HepG2 (cell line): ENCODE results near the gene LBX2. TPM values are rescaled to one million over a fixed set of nuclear protein-coding genes. Genes with fewer than 3 reads are reported as not detected.
A peak's percentile ranks its signal among the peaks of the same experiment; 100 is the strongest.

Experiments used
- ATF3 ChIP-seq: sonication (generic); formaldehyde crosslinking; IDR thresholded peaks from 2 replicates; pipeline ENCODE4 v1.4.0; 2020; ENCODE audit warnings: missing genetic modification reagents
- ATM ChIP-seq: fragments of 450-650 bp; IDR thresholded peaks from 2 replicates; pipeline ENCODE4 v1.7.1; 2017; ENCODE audit warnings: mild to moderate bottlenecking, borderline replicate concordance
- FOXJ3 ChIP-seq: sonication (generic); formaldehyde crosslinking; IDR thresholded peaks from 2 replicates; pipeline ENCODE4 v1.4.0; 2020; ENCODE audit warnings: missing genetic modification reagents, mild to moderate bottlenecking, borderline replicate concordance
- FOXP4 ChIP-seq: sonication (generic); formaldehyde crosslinking; IDR thresholded peaks from 2 replicates; pipeline ENCODE4 v1.4.0; 2020; ENCODE audit warnings: missing genetic modification reagents
- HMG20A ChIP-seq: IDR thresholded peaks from 2 replicates; pipeline ENCODE4 v1.6.1; 2016; ENCODE audit warnings: borderline replicate concordance
- MEIS1 ChIP-seq: sonication (generic); formaldehyde crosslinking; IDR thresholded peaks from 2 replicates; pipeline ENCODE4 v1.9.0; 2021; ENCODE audit warnings: mild to moderate bottlenecking, missing genetic modification reagents, moderate library complexity, borderline replicate concordance
- NFATC3 ChIP-seq: sonication (generic); formaldehyde crosslinking; IDR thresholded peaks from 2 replicates; pipeline ENCODE4 v1.5.1; 2020; ENCODE audit warnings: mild to moderate bottlenecking, missing genetic modification reagents
- NFE2L2 ChIP-seq: fragments of 150-350 bp; IDR thresholded peaks from 2 replicates; pipeline ENCODE4 v1.6.1; 2014; ENCODE audit warnings: low read length
- POGZ ChIP-seq: sonication (generic); formaldehyde crosslinking; IDR thresholded peaks from 2 replicates; pipeline ENCODE4 v1.4.0; 2020; ENCODE audit warnings: mild to moderate bottlenecking, missing genetic modification reagents
- SNAPC2 ChIP-seq: sonication (generic); formaldehyde crosslinking; IDR thresholded peaks from 2 replicates; pipeline ENCODE4 v1.8.1; 2022; ENCODE audit warnings: mild to moderate bottlenecking, missing genetic modification reagents
- THYN1 ChIP-seq: sonication (generic); formaldehyde crosslinking; IDR thresholded peaks from 2 replicates; pipeline ENCODE4 v1.8.1; 2023; ENCODE audit warnings: low read depth, mild to moderate bottlenecking, moderate library complexity, missing genetic modification reagents, borderline replicate concordance
- TRAFD1 ChIP-seq: sonication (generic); formaldehyde crosslinking; IDR thresholded peaks from 2 replicates; pipeline ENCODE4 v1.5.1; 2020; ENCODE audit warnings: missing genetic modification reagents, mild to moderate bottlenecking, borderline replicate concordance
- ZBTB3 ChIP-seq: sonication (generic); formaldehyde crosslinking; IDR thresholded peaks from 2 replicates; pipeline ENCODE4 v1.4.0; 2020; ENCODE audit warnings: low read depth, mild to moderate bottlenecking, moderate library complexity, missing genetic modification reagents, borderline replicate concordance
- ZBTB8A ChIP-seq: sonication (generic); formaldehyde crosslinking; IDR thresholded peaks from 2 replicates; pipeline ENCODE4 v1.4.0; 2020; ENCODE audit warnings: mild to moderate bottlenecking, low read depth, missing genetic modification reagents, borderline replicate concordance
- ZNF20 ChIP-seq: sonication (generic); formaldehyde crosslinking; IDR thresholded peaks from 2 replicates; pipeline ENCODE4 v1.4.0; 2020; ENCODE audit warnings: mild to moderate bottlenecking, moderate library complexity, missing genetic modification reagents
- ZNF251 ChIP-seq: sonication (generic); formaldehyde crosslinking; IDR thresholded peaks from 2 replicates; pipeline ENCODE4 v1.9.0; 2021; ENCODE audit warnings: mild to moderate bottlenecking, missing genetic modification reagents
- ZNF333 ChIP-seq: sonication (generic); formaldehyde crosslinking; IDR thresholded peaks from 2 replicates; pipeline ENCODE4 v1.4.0; 2020; ENCODE audit warnings: mild to moderate bottlenecking, missing genetic modification reagents, borderline replicate concordance
- ZNF414 ChIP-seq: sonication (generic); formaldehyde crosslinking; IDR thresholded peaks from 2 replicates; pipeline ENCODE4 v1.5.0; 2020; ENCODE audit warnings: missing genetic modification reagents
- ZNF563 ChIP-seq: sonication (generic); formaldehyde crosslinking; IDR thresholded peaks from 2 replicates; pipeline ENCODE4 v1.8.0; 2022; ENCODE audit warnings: mild to moderate bottlenecking, moderate library complexity, missing genetic modification reagents
- ZNF672 ChIP-seq: sonication (generic); formaldehyde crosslinking; IDR thresholded peaks from 2 replicates; pipeline ENCODE4 v1.8.1; 2022; ENCODE audit warnings: missing genetic modification reagents
- ZNF772 ChIP-seq: sonication (generic); formaldehyde crosslinking; IDR thresholded peaks from 2 replicates; pipeline ENCODE4 v1.5.0; 2020; ENCODE audit warnings: mild to moderate bottlenecking, missing genetic modification reagents
- ZNF883 ChIP-seq: sonication (generic); formaldehyde crosslinking; IDR thresholded peaks from 2 replicates; pipeline ENCODE4 v1.5.1; 2020; ENCODE audit warnings: mild to moderate bottlenecking, missing genetic modification reagents; ENCODE audit errors: not compliant biosample characterization
- polyA plus RNA-seq, 8 experiments: library from polyadenylated mRNA; depleted of rRNA in 3 of 8; stranded (reverse) in 7 of 8; unstranded in 1 of 8; fragments of >200 nt; fragmentation: Illumina TruSeq in 4 of 8; extraction: Trizol in 4 of 8; gene quantifications; 2 replicates each; pipeline versions ENCODE4 v1.2.1 to v1.2.3, GENCODE V29; 2011 to 2016; ENCODE audit warnings: low read depth in 4 of 8, missing spikeins in 1 of 8, mixed read lengths in 1 of 8; ENCODE audit not compliant: insufficient read depth in 1 of 8
- total RNA-seq, 5 experiments: library from RNA; depleted of rRNA; stranded (reverse); fragments of >200 nt; fragmentation: Illumina TruSeq; extraction: Trizol; gene quantifications; 2 replicates each; pipeline ENCODE4 v1.2.3, GENCODE V29; 2016; ENCODE audit warnings: low read depth in 1 of 5

LBX2 gene
- total and polyA plus RNA-seq, 2 of the 13 experiments (the other 11 are each of a cell fraction or from before 2014, with no cell fraction given): 6.4 to 8.1 TPM

- TF ChIP-seq SNAPC2 (peak; percentile 86; the same call in 1 of the 2 replicates), ZNF251 (CRISPR knock-in tag) (no peak), ZBTB8A (CRISPR knock-in tag) (0 out of 2 replicates have a peak, but pooled peaks have one; percentile 80), FOXP4 (CRISPR knock-in tag) (peak; percentile 70), ZNF772 (0 out of 2 replicates have a peak, but pooled peaks have one; percentile 48), ZNF883 (CRISPR knock-in tag) (peak; percentile 81), THYN1 (no peak), ZNF414 (CRISPR knock-in tag) (peak; percentile 96), ZNF333 (CRISPR knock-in tag) (peak; percentile 30; the same call in 1 of the 2 replicates), ZNF20 (0 out of 2 replicates have a peak, but pooled peaks have one; percentile 14), ZBTB3 (CRISPR knock-in tag) (0 out of 2 replicates have a peak, but pooled peaks have one; percentile 68), ZNF672 (CRISPR knock-in tag) (0 out of 2 replicates have a peak, but pooled peaks have one; percentile 62), POGZ (CRISPR knock-in tag) (no peak; the same call in 1 of the 2 replicates), ATF3 (peak; percentile 43), MEIS1 (peak; percentile 73; the same call in 1 of the 2 replicates), FOXJ3 (peak; percentile 66; the same call in 1 of the 2 replicates), NFE2L2 (0 out of 2 replicates have a peak, but pooled peaks have one; percentile 1), NFATC3 (CRISPR knock-in tag) (peak; percentile 81; the same call in 1 of the 2 replicates), ZNF563 (CRISPR knock-in tag) (peak; percentile 80), HMG20A (CRISPR knock-in tag) (0 out of 2 replicates have a peak, but pooled peaks have one; percentile 6), TRAFD1 (CRISPR knock-in tag) (peak; percentile 10; the same call in 1 of the 2 replicates), ATM (no peak)
Measured at GRCh38 chr2:74482801-74483674, 16.4 kb downstream of the LBX2 start, which contains the start of the genes CCDC142 and TTC31 (continued).
